OCI-M1 (cell line): ENCODE results near the gene SUN1.
"Not testable (repeated sequence)": the region's sequence is repeated elsewhere in the genome, so short reads cannot be mapped to it uniquely, and the experiment has no call there.

Experiments
- DNase-seq: peaks from one replicate; lab custom pipeline; 2025; lab: John Stamatoyannopoulos, UW

The SUN1 gene

DNA sequence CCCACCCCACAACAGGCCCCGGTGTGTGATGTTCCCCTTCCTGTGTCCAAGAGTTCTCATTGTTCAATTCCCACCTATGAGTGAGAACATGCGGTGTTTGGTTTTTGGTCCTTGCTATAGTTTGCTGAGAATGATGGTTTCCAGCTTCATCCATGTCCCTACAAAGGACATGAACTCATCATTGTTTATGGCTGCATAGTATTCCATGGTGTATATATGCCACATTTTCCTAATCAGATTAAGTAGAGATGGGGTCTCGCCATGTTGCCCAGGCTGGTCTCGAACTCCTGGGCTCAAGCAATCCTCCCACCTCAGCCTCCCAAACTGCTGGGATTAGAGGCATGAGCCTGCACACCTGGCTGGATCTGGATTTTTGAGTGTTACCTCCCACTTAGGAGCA, 28.5 kb upstream of the SUN1 start:
- not testable (repeated sequence) for DNase-seq

DNA sequence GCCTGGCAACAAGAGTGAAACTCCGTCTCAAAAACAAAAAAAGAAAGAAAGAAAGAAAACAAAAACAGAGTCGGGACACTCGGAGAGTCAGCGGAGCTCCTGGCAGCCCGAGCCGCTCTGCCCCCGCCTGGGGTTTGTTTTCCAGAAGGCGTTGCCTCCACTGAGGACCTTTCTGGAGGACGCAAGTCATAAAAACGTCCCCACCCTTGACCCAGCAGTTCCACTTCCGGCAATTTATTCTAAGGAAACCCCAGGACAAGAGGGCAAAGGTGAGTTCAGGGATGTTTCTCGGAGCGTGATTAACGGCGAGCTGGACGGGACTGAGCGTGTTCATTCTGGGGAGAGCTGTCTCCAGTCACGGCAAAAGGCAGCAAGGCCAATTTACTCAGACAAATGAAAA, 27.0 kb upstream of the SUN1 start:
- DNase-seq, result no peak

DNA sequence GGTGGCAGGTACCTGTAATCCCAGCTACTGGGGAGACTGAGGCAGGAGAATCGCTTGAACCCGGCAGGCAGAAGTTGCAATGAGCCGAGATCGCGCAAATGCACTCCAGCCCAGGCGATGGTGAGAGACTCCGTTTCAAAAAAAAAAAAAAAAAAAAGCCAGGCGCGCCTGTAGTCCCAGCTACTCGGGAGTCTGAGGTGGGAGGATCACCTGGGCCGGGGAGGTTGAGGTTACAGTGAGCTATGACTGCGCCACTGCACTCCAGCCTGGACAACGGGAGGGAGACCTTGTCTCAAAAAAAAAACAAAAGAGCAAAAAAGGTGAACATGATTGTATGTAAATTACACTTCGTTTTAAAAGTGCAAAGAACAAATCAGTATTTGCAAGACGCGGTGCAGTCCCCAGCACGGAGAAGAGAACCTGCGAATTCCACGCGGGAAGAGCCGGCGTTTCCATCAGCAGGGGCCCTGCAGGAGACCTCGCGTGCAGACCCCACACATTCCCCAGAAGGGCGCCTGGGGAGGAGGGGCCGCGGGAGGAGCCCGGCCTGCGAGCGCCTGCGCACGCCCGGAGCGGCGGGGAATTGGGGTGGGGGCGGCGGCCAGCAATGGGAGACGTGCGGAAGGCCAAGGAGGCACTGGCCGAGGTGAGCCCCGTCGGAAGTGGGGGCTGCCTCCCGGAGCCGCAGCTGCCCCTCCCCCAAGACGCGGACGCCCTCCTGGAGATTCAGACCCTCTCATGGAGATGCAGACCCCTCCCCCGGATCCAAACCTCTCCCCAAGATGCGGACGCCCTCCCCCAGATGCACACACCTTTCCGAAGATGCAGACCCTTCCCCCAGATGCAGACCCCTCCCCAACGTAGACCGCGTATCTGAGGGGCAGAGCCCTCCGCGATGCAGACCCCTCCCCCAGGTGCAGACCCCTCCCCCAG, 16.7 kb upstream of the SUN1 start:
- no peak for DNase-seq

DNA sequence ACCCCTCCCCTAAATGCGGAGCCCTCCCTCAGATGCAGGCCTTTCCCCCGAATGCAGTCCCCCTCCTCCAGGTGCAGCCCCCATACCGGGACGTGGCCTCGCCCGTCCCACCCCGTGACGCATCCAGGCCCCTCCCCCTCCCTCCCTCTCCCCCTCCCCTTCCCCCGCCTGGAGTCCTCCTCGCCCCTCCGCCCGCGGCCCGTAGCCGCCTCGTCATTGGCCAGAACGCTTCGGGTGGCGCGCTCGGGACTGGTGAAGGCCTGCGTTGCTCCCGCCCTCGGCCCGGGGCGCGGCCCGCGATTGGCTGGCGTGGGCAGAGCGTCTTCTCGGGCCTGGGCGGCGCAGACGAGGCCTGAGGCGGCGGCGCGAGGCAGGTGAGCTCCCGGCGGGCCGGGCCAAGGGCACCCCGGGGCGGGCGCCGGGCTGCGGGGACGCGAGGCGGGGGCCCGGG, 16.0 kb upstream of the SUN1 start:
- DNase-seq, result peak; percentile 95

DNA sequence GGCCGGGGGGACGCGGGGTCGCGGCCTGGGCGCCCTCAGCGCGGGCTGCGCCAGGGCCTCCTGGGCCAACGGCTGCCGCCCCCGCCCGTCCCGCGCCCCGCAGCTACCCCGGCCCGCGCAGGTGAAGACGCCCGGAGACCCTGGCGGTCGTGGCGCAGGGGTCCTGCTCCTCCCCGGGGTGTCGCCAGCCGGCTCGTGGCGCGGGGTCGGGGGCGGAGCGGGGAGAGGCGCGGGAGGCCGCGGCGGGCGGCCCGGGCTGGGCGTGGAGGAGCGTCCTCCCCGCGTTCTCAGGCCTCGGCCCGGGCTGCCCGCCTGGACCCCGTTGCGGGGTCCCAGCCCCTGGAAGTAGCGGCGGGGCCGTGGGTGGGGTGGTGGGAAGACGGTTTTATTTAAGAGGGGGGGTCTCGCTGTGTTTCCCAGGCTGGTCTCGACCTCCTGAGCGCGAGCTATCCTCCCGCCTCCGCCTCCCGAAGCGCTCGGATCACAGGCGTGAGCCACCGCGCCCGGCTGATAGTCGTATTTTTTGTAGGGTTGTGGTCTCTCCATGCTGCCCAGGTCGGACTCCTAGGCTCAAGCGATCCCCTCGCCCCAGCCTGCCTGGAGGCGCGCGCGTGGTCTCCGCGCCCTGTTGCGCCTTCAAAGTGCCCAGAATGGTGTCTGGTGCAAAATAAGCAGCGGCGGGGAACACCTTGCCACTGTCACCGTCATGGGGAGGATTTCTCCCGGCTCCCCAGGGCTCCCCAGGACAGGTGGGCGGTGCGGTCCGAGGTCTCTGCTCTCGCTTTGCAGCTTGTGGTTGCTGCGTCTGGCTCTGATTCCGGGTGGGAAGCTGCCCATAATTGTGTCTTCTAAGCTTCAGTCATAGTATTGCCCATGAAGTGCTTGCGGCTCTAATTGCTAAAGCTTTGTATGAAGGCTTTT, 15.3 kb upstream of the SUN1 start:
- DNase-seq, result peak; percentile 19

DNA sequence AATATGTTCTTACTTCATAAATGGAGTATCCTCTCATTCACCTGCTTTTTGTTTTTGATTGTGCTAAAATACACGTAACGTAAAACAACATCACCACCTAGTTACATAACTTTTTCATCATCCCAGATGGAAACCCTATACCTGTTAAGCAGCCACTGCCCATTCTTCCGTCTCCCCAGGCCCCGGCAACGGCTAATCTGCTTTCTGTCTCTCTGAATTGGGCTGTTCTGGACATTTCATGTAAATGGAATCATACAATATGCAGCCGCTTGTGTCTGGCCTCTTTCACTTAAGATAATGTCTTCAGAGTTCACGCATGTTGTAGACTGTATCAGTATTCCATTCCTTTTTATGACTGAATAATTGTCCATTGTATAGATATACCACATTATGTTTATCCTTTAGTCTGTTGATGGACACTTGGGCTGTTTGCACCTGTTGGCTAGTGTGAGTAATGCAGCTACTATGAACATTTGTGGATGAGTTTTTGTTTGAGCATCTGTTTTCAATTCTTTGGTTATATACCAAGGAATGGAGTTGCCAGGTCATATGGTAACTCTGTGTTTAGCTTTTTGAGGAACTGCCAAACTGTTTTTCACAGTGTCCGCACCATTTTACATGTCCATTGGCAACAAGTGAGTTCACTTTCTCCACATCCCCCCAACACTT, 14.1 kb upstream of the SUN1 start:
- peak; percentile 25 for DNase-seq

DNA sequence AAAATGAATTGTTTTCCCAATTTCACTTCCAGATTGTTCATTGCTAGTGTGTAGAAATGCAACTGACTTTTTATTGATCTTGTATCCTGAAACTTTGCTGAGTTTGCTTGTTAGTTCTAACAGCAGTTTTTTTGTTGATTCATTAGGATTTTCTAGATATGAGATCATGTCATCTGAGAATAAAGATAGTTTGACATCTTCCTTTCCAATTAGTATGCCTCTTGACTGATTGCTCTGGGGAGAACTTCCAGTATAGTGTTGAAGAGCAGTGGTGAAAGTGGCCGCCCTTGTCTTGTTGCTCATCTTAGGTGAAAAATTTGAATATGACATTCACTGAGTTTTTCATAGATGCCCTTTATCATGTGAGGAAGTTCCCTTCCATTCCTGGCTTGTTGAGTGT, 11.9 kb upstream of the SUN1 start:
- no peak for DNase-seq

DNA sequence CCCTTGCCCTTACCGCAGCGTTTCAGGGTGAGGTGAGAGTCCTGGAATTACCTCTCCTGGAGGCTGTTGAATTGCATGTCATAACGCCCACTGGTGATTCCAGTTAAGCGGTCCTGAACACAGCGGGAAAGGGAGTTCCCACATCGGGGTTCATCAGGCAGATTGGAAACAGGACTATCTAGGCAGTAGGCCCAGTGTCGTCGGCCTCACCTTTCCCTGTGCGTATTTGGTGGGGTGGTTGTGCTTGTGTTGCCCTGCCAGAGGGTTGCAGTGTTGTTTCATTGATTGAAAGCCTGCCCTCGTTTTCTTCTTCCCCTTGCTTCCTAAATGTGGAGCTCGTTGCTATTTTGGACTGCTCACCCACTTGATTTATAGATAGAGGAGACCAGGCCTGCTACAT, 10.6 kb upstream of the SUN1 start:
- DNase-seq, result no peak

DNA sequence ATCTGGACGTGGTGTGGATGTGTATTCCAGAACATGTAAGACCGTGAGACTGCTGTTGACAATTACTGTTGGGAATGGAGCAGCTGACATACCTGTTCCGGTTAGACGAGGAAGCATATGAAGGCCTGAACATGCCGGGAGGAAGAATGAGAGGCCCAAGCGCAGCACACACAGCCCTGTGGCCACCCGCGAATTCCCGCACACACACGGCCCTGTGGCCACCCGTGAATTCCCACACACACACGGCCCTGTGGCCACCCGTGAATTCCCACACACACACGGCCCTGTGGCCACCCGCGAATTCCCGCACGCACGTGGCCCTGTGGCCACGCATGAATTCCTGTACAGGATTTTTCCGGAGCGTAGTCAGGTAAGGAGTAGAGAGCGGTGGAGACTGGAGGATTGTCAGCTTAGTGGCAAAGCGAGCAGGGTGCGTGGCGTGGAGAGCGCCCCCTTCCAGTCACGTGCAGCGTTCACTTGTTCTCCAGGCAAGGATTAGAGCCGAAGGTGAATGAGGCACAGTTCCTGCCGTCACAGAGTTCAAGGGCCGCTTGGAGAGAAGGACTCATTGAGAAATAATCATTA, 9.5 kb upstream of the SUN1 start:
- DNase-seq, result no peak

DNA sequence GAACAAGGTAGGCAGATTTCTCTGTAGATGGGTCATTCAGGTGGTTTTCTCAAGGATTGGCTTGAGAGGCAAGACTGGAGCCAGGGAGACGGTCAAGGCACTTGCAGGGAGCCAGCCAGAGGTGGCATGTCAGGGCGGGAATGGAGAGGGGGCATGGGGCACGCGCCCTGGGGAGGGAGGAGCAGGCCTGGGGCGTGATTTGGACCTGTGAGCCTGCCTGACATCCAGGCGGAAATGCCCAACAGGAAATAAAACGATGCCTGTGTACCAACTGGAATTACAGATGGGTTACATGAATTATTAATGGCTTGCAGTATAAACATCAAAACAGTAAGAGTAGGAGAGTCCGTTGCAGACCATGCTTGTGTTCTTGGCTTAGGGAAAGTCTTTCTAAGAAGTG, 8.6 kb upstream of the SUN1 start:
- no peak for DNase-seq

DNA sequence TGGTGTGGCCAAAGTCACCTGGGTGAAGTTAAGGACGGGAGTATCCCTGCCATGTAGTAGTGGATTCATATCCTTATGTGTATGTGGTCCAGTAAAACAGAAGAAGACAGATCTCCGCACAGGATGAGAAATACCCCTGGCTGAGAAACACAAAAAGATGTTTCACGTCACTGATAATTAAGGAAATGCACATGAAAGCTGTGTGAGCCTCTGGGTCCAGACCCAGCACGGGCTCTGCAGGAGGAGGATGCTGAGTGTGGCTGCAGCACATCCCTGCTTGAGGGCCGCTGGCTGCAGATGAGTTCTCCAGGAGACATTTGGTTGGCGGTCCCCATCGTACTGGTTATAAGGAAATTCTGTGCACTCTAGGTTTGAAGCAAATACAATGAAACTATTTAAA, 8.2 kb upstream of the SUN1 start:
- DNase-seq, result no peak

DNA sequence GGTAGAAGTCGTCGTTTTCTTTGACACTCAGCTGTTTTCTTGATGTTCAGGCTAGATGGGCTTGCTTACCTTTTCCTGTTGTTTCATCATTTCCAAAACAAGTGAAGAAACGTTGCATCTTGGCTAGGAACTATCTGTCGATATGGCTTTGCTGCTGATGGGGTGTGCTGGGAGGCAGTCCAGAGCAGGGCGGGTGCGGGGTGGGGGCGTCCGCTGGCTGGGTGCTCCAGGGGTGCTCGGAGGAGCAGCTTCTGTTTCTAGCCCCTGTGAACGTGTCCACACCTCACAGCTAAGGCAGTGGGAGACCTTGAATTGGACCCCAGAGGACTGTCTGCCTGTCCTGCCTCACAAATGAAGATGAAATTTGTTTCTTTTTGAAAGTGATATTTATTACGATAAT, 7.6 kb upstream of the SUN1 start:
- no peak for DNase-seq

DNA sequence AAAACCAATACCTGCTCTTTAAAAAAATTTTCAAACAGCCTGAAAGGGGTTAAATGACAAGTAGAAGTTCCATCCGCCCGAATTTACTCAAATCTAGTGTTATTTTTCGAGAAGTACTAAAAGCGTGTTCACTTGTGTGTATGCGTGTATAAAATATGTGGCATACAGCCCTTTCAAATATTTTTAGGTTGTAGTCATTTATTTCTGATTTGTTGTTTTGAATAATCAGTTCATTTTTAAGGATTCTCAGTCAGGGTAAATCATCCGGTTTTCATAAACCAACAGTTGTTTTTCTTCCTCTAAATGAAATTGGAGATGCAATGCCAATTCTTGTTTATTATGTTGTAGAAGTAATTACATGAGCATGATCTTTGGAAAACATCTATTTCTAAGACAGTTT, 6.9 kb upstream of the SUN1 start:
- no peak for DNase-seq

DNA sequence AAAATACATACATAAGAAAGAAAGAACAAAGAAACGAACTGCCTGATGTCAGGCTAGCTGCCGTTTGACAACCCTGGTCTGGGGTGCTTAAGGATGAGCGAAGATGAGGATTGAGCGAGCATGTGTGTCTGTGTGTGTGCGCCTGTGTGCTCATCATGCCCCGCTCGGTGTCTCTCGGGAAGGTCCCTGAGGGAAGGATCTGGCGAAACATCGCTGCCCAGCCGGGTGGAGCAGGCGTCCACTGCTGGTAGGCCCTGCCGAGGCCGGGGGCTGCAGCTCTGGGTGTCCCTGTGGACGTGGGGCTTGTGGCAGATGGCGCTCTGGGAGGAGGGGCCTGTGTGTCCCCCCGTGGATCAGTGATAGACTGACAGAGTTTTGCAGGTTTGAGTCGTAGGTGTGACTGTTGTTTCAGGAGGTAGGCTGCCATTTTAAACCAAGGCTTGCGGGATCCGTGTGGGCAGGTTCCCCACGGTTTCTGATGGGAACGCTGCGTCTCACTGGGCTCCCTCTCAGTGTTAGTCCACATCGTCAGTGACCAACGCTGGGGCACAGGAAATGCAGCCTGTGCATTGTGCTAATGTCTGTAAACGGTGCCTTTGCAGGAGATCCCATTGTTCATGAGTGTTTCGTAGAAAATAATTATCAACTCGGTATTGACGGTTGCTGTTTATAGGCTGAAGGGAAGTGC, 5.9 kb upstream of the SUN1 start:
- DNase-seq, result no peak

DNA sequence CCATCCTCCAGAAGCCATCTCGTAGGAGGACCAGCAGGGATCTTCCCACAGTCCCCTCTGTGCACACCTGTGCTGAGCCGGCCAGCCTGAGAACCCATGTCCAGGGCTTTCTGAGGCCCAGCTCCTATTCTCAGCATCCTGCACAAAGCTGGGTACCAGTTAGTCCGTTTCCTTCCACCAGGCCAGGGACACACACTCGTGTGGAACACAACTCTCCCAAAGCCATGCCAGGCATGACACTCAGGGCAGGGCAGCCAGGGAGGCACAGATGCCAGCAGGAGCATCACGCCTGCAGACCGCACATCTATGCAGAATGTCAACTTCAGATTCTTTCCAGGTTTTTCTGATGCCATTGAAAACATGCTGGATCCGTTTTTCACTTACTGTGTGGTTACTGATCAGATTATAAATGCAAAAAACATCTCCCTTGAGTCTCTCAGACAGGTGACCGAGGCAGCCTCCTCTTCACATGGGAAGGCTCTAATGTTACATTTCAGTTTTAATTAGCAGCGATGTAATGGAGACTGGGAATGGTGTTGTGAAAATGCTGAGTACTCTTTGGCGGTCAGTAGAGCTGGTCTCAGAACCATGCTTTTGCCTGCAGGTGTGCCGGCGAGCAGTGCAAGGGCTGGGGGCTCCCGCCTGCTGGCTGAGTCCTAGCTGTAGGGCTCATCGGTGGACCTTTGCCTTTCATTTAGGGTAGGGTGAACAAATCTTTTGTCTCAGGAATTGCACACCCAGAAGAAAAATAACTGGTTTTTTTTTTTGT, 3.3 kb upstream of the SUN1 start:
- DNase-seq, result no peak

DNA sequence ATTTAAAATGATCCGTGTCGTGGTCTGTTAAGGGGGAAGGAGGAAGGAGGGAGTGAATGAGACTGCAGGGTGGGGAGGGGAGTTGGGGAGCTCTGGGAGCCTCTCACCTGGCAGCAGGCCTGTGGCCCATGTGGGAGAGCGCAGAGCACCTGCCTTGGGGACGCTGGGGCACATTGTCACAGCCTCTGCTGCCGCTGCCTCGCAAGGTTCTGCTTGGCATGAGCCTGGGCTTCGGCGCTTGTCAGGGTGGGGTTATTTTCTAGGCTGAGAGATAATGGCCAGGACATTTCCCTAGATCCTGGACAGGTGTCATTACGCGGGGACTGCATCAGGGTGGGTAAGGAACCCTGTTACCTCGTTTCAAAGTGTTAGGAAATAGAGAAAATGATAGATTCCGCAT, 2.2 kb upstream of the SUN1 start:
- DNase-seq, result no peak

DNA sequence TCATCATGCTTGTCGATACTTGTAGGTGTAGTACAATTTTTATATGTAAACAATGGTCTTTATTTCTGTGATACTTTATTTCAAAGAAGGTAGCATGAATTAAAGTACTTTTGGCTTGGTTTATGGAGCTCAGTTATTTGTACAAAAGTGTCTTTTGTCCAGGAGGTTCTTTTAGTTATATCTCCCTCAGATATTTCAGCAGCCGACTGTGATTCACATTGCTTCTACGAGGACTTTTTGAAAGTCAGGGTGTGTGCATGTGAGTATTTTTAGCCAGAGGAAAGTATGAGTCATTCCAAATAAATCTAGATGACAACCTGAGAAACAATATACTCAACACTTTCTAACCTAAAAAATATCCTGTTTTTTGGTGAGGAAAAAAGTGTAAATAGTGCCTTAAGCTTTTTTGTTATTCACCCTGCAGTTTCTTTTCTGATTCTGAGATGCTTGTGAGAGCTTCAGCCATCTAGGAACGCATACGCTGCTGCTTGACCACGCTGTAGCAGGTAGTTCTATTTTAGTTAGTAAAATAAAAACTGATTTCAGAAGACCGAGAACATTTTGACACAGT, 595 bp upstream of the SUN1 start:
- DNase-seq, result peak; percentile 44

DNA sequence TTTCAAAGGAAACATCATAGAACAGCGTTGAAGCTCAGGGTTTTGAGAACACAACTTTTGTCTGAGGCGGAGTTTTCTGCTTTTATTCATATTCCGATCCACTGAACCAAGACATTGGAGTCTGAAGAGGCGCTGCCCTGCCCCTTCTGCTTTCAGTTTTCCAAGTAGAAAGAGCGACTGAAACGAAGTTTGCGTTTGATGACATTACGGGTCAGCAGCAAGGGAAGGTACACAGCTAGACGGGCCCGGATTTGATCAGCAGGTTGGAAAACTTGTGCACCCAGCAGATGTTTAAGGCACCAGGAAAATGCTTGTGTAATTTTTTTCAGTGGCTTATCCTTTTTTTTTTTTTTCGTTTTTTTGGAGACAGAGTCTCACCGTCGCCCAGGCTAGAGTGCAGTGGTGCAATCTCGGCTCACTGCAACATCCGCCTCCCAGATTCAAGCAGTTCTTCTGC, 720 bp downstream of the SUN1 start:
- no peak for DNase-seq

DNA sequence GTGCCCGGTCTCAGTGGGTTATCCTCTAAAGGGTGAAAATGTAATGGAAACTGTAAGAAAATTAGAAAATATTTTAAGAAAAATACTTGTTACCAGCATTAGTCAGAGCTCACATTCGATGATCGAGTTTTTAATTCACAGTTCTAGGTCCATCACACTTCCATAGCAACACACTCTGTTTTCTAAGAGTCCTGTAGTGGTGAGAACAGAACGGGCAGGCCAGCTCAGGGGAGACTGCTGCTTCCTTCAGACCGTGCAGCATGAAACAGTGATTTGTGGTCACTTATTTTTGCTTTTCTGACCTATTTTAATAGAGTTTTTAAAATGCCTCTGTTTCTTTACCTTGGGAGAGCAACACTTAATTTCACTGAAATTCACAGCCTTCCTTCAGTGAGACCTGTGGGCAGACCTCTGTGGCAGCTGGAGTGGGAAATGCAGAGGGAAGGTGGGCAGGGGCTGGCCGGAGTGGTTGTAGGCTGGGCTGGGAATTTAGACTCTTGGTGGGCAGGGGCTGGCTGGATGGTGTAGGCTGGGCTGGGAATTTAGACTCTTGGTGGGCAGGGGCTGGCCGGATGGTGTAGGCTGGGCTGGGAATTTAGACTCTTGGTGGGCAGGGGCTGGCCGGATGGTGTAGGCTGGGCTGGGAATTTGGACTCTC, 1.5 kb downstream of the SUN1 start:
- no peak for DNase-seq

DNA sequence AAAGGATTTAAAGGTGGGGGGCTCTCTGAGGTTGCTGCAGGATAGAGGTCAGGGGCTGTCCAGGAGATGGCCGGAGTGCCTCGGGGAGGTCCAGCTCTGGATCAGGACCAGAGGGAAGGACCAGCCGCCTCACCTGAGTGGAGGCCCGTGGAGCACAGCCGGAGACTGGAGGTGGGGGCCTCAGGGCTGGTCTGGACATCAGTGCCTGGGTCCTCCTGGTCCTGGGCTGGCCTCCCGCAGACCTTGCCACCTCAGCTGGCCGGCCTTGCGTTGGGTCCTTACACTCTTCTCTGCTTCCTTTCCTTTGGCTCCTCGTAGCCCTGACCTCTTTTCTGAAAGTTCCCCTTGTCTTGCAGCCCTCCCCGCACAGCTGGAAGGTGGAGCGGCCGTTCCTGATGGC, 2.0 kb downstream of the SUN1 start:
- DNase-seq, result no peak
